HFF-Myc (cell line): Measurements from ENCODE around the gene ACSS1.

Experiments
- DNase-seq: peaks from one replicate; pipeline ENCODE4 v3.0.0-alpha.2; 2011; ENCODE audit warnings: low read depth; ENCODE audit errors: extremely low read depth
- H3K4me3 ChIP-seq: replicated peaks from 2 replicates; pipeline ENCODE4 v1.5.1; 2011; ENCODE audit warnings: low read depth, mild to moderate bottlenecking, control low read depth, low read length
- CTCF ChIP-seq: IDR thresholded peaks from 2 replicates; pipeline ENCODE4 v1.5.1; 2012; ENCODE audit warnings: mild to moderate bottlenecking, low read depth, low read length, control low read depth; ENCODE audit errors: missing control alignments

Gene ACSS1

GRCh38 chr20:24992487-24993205 is 65.3 kb downstream of the ACSS1 start, which contains the start of gene APMAP:
Gene APMAP, minus strand, starts transcription at chr20:24992751. Its CDS starts 63 bp downstream, at chr20:24992688.
- peak; percentile 66 for DNase-seq
- no peak for TF ChIP-seq CTCF
- H3K4me3 ChIP-seq: peak within 1 kb of the TSS; percentile 86

- peak overlapping the region; percentile 86 for H3K4me3 ChIP-seq
- no peak for TF ChIP-seq CTCF
- no peak for DNase-seq
Measured at GRCh38 chr20:24991897-24992486, 65.9 kb downstream of the ACSS1 start.

DNA sequence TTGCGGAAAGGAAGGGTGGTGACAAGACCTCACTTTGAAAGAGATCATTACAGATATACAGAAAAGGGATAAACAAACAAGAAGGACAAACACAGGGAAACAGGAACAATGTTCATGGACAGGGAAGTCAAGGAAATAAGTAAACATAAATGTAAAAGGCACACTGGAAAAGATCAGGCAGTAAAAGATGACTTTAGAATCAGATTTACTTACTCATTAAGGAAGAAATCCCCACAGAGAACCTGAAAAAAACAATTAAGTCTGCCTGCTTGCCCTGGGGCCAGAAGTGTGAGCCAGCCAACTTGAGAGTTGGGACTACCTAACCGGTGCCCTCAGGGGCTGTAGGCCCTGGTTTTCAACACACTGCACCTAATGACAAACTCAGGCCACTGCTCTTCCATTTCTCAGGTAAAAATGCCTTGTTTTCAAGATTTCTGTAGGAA is 67.1 kb downstream of the ACSS1 start:
- DNase-seq: no peak
- no peak for TF ChIP-seq CTCF
- H3K4me3 ChIP-seq: peak overlapping the region; percentile 86

GRCh38 chr20:24989162-24989561 is 68.8 kb downstream of the ACSS1 start:
- no peak overlapping the region for H3K4me3 ChIP-seq
- no peak for DNase-seq
- no peak for TF ChIP-seq CTCF

DNA sequence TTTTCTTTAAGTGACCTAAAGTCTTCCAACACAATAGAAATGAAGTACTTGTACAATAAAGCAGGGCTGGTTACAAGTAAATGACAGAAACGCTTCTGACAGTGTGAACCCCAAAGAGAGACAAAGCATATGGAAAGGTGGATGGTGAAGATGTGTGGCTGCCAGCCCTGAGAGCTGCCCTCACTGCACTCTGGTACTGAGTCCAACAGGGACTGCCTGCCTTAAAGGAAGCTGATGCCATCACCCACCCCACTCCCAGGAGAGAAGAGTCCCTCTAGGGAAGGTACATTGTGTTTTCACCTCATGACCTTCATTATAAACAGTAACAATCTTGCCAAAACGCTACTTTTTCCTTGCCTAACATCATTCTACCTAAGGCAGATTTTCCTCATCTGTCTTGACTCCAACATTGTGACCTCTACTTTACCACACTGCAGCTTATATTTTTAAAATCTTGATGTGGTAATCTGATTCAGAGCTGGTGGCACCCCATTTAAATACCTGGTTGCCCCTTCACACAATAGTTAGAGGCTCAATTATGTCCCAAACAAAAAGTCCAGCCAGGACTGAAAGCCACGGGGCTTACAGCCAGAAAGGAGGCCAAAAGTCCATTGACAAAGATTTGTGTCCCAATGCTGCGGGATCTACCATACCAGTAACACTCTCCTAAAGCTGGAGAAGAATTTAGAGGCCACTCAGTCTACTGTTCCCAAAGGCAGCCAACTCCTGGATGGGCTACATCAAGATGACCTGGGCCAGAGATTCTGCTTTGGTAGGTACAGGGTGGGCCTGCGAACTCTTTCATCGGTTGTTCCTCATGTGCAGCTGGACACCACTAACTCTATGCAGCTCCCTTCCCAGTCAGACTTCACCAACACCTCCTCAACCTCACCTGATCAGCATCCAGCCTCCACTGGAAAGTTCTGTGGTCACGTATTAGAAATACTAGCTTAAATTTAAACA is 69.8 kb downstream of the ACSS1 start:
- H3K4me3 ChIP-seq: no peak overlapping the region
- DNase-seq: no peak
- TF ChIP-seq CTCF: no peak

DNA sequence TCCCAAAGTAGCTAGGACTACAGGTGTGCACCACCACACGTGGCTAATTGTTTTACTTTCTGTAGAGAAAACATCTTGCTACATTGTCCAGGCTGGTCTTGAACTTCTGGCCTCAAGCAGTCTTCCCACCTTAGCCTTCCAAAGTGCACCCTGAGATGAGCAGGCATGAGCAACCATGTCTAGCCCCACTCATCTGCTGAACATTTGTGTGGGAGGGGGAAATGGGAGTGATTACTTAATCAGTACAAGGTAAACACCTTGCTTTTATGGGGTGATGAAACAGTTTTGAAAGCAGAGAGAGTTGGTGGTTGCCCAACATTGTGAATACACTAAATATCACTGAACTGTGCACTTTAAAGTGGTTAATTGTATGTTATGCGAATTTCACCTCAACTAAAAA is 70.7 kb downstream of the ACSS1 start:
- no peak overlapping the region for H3K4me3 ChIP-seq
- no peak for DNase-seq
- TF ChIP-seq CTCF: no peak
